K562 (cell line): ENCODE results near the gene RPTOR. TPM values are rescaled to one million over a fixed set of nuclear protein-coding genes. Genes with fewer than 3 reads are reported as not detected.

Experiments
- ATAC-seq: fragments of 200-7000 bp; cut with Tn5 transposase; 3 replicates; pipeline ENCODE4 v1.9.1; 2020; ENCODE audit warnings: moderate library complexity
- BruUV-seq: library from RNA; stranded (reverse); fragments of 400-500 nt; replicated peaks from 2 replicates; lab custom pipeline; 2021; lab: Mats Ljungman, UMichigan
- CTCF ChIA-PET: fragments of 300-600 bp; formaldehyde crosslinking; extraction: SDS; loops from one replicate; lab custom pipeline; 2021; ENCODE audit warnings: low intra/inter-chr PET ratio; lab: Yijun Ruan, JAX
- POLR2A ChIA-PET: fragments of 300-600, 350-650 bp; sonication (Branson Sonifier 250); formaldehyde crosslinking; extraction: SDS; loops from one replicate; lab custom pipeline; 2021; ENCODE audit warnings: antibody characterized with exemption, inconsistent platforms; lab: Yijun Ruan, JAX
- DNase-seq, 4 experiments: peaks; one replicate each; pipeline versions ENCODE4 v3.0.0 to v3.0.0-alpha.2; 2011 to 2018; ENCODE audit warnings: low spot score in 3 of 4, mixed read lengths in 3 of 4; ENCODE audit errors: extremely low read depth in 1 of 4
- FAIRE-seq: peaks from 2 replicates; lab custom pipeline; 2011; peaks lifted over from hg19 to GRCh38; lab: Jason Lieb, UNC
- H2AFZ ChIP-seq: 2 replicates; pipeline ENCODE4 v1.6.0; 2011; ENCODE audit warnings: low read depth, low read length, control low read depth, inconsistent platforms
- H3K27ac ChIP-seq: fragments of 200-600 bp; 3 replicates; pipeline ENCODE4 v1.8.0; 2011; ENCODE audit warnings: low read depth, mild to moderate bottlenecking, control low read depth, inconsistent platforms, low read length, moderate library complexity, mixed read lengths; ENCODE audit errors: extremely low read depth
- H3K27me3 ChIP-seq, 2 experiments: fragments of 300-600 bp in 1 of 2; 2 replicates in 1 of 2; 3 replicates in 1 of 2; pipeline versions ENCODE4 v1.6.0 to v1.8.0; 2011; ENCODE audit warnings: inconsistent platforms in 2 of 2, low read length in 2 of 2, mild to moderate bottlenecking in 1 of 2, mixed read lengths in 1 of 2, moderate library complexity in 1 of 2; ENCODE audit not compliant: control insufficient read depth in 2 of 2, insufficient read depth in 2 of 2
- H3K36me3 ChIP-seq: fragments of 300-600 bp; 3 replicates; pipeline ENCODE4 v1.8.0; 2011; ENCODE audit warnings: mild to moderate bottlenecking, low read length, inconsistent platforms; ENCODE audit not compliant: control insufficient read depth, insufficient read depth
- H3K4me1 ChIP-seq, 2 experiments: fragments of 200-600 bp in 1 of 2; replicated peaks in 1 of 2; 2 replicates in 1 of 2; 3 replicates in 1 of 2; pipeline versions ENCODE4 v1.5.1 to v1.8.0; 2011; ENCODE audit warnings: inconsistent platforms in 2 of 2, low read length in 2 of 2, mild to moderate bottlenecking in 1 of 2, mixed read lengths in 1 of 2, moderate library complexity in 1 of 2; ENCODE audit not compliant: control insufficient read depth in 2 of 2, insufficient read depth in 2 of 2
- H3K4me2 ChIP-seq: 2 replicates; pipeline ENCODE4 v1.6.1; 2011; ENCODE audit warnings: low read length, control low read depth, inconsistent platforms, mixed read lengths; ENCODE audit not compliant: insufficient read depth
- H3K4me3 ChIP-seq: fragments of 200-600 bp; sonication (generic), shearing (Covaris generic); 2 replicates; pipeline ENCODE4 v1.5.1; 2016; ENCODE audit warnings: control low read depth, inconsistent platforms
- H3K79me2 ChIP-seq: fragments of 200-600 bp; 3 replicates; pipeline ENCODE4 v1.8.0; 2011; ENCODE audit warnings: low read length, inconsistent platforms; ENCODE audit not compliant: control insufficient read depth, insufficient read depth
- H3K9ac ChIP-seq, 2 experiments: 2 replicates each; pipeline versions ENCODE4 v1.6.0 to v1.6.1; 2011; ENCODE audit warnings: low read depth in 2 of 2, low read length in 2 of 2, control low read depth in 1 of 2, inconsistent platforms in 1 of 2, mild to moderate bottlenecking in 1 of 2, mixed read lengths in 1 of 2; ENCODE audit not compliant: insufficient read depth in 1 of 2
- H3K9me1 ChIP-seq: one replicate; pipeline ENCODE4 v1.6.0; 2011; ENCODE audit warnings: inconsistent platforms, mild to moderate bottlenecking, low read length, moderate library complexity; ENCODE audit not compliant: control insufficient read depth, insufficient read depth
- H3K9me3 ChIP-seq: replicated peaks from 2 replicates; pipeline ENCODE4 v1.5.1; 2011; ENCODE audit warnings: low read depth, low read length, inconsistent platforms; ENCODE audit not compliant: control insufficient read depth, insufficient read depth
- H4K20me1 ChIP-seq: replicated peaks from 2 replicates; pipeline ENCODE4 v1.6.1; 2011; ENCODE audit warnings: low read length, inconsistent platforms, mixed read lengths; ENCODE audit not compliant: control insufficient read depth, insufficient read depth
- BCOR ChIP-seq: fragments of 450-650 bp; IDR thresholded peaks from 2 replicates; pipeline ENCODE4 v1.6.1; 2016
- CEBPG ChIP-seq, 3 experiments: fragments of 200-800 bp in 1 of 3; sonication (Bioruptor generic) in 1 of 3; sonication (generic) in 1 of 3; formaldehyde crosslinking in 1 of 3; IDR thresholded peaks in 2 of 3; conservative IDR thresholded peaks in 1 of 3; 2 replicates each; pipeline versions ENCODE4 v1.6.1 to v1.8.0; 2016 to 2022; ENCODE audit warnings: missing compliant biosample characterization in 2 of 3, missing genetic modification characterization in 2 of 3, mild to moderate bottlenecking in 1 of 3, missing genetic modification reagents in 1 of 3
- CLOCK ChIP-seq: fragments of 250-450 bp; sonication (Bioruptor Pico); IDR thresholded peaks from 2 replicates; pipeline ENCODE4 v1.4.0; 2020; ENCODE audit warnings: mild to moderate bottlenecking, moderate library complexity, borderline replicate concordance
- DNMT1 ChIP-seq: fragments of 450-650 bp; IDR thresholded peaks from 2 replicates; pipeline ENCODE4 v1.6.1; 2016; ENCODE audit warnings: antibody characterized with exemption, mild to moderate bottlenecking
- KDM1A ChIP-seq, 2 experiments: fragments of 450-650 bp; IDR thresholded peaks; 2 replicates each; pipeline ENCODE4 v1.6.1; 2016; ENCODE audit warnings: mild to moderate bottlenecking in 2 of 2
- NR2F6 ChIP-seq: fragments of 450-650 bp; formaldehyde crosslinking; IDR thresholded peaks from 2 replicates; pipeline ENCODE4 v1.4.0; 2020; ENCODE audit warnings: mild to moderate bottlenecking
- SIN3B ChIP-seq: fragments of 450-650 bp; IDR thresholded peaks from 2 replicates; pipeline ENCODE4 v1.6.1; 2017; ENCODE audit warnings: low read depth, mild to moderate bottlenecking, moderate library complexity
- SRSF3 ChIP-seq: fragments of 200-400 bp; formaldehyde crosslinking; IDR thresholded peaks from 2 replicates; pipeline ENCODE4 v1.6.1; 2016; ENCODE audit warnings: mild to moderate bottlenecking, low read length, moderate library complexity; ENCODE audit not compliant: insufficient read depth
- VEZF1 ChIP-seq: fragments of 200-800 bp; sonication (Bioruptor generic); IDR thresholded peaks from 2 replicates; pipeline ENCODE4 v1.6.1; 2017; ENCODE audit warnings: missing genetic modification characterization, missing compliant biosample characterization
- ZBTB11 ChIP-seq, 3 experiments: fragments of 200-800 bp in 1 of 3; fragments of 250-450 bp in 1 of 3; fragments of 450-650 bp in 1 of 3; sonication (Bioruptor Pico) in 1 of 3; sonication (Bioruptor generic) in 1 of 3; formaldehyde crosslinking in 1 of 3; IDR thresholded peaks; 2 replicates each; pipeline versions ENCODE4 v1.6.1 to v1.8.0; 2016 to 2022; ENCODE audit warnings: mild to moderate bottlenecking in 2 of 3, missing genetic modification characterization in 2 of 3, missing compliant biosample characterization in 1 of 3, moderate library complexity in 1 of 3
- ZNF146 ChIP-seq: IDR thresholded peaks from one replicate; pipeline ENCODE4 v1.6.1; 2018; ENCODE audit warnings: missing compliant biosample characterization; ENCODE audit not compliant: unreplicated experiment
- ZNF584 ChIP-seq: fragments of 200-800 bp; sonication (Bioruptor generic); IDR thresholded peaks from 2 replicates; pipeline ENCODE4 v1.6.1; 2016; ENCODE audit warnings: low read depth, mild to moderate bottlenecking, missing genetic modification characterization, missing compliant biosample characterization
- WGBS: fragments of 100-300 bp; shearing (Covaris generic); methylation state at CpG from one replicate; pipeline ENCODE4 v1.1.6; 2016; ENCODE audit warnings: low coverage, mixed read lengths; ENCODE audit not compliant: insufficient coverage; ENCODE audit errors: missing lambda C conversion rate; 5-methylcytosine and 5-hydroxymethylcytosine counted together
- in situ Hi-C: fragments of 300-500 bp; cut with MboI; formaldehyde crosslinking; loops from 4 replicates; pipeline ENCODE4 v1.15.0; 2018; ENCODE audit warnings: inconsistent platforms, mixed read lengths
- intact Hi-C: fragments of 100-400 bp; cut with micrococcal nuclease; formaldehyde crosslinking; loops from 2 replicates; pipeline ENCODE4 v1.14.2; 2022
- polyA plus RNA-seq, 8 experiments: library from polyadenylated mRNA; depleted of rRNA in 4 of 8; stranded (reverse) in 5 of 8; unstranded in 3 of 8; fragments of >200 nt; fragmentation: Nextera tagmentation in 2 of 8; fragmentation: Illumina TruSeq in 1 of 8; extraction: Ambion mirVana in 2 of 8; extraction: Trizol in 1 of 8; gene quantifications; 2 replicates each; pipeline versions ENCODE4 v1.2.1 to v1.2.3, GENCODE V29; 2011 to 2014; ENCODE audit warnings: inconsistent platforms in 1 of 8, missing spikeins in 1 of 8
- total RNA-seq, 7 experiments: library from RNA; depleted of rRNA in 6 of 7; stranded (reverse); fragments of >200 nt in 6 of 7; fragmentation: Illumina TruSeq in 2 of 7; extraction: Trizol in 2 of 7; gene quantifications; 2 replicates each; pipeline versions ENCODE4 v1.2.1 to v1.2.3, GENCODE V29; 2011 to 2021; ENCODE audit warnings: low replicate concordance in 1 of 7

Gene RPTOR
- total and polyA plus RNA-seq, 9 of the 15 experiments (the other 6 are each of a cell fraction or from before 2014, with no cell fraction given) = 0.24 to 54.1 (median 10.2) TPM

GRCh38 chr17:80976701-80977100 is 432.1 kb downstream of the RPTOR start (continued):
- TF ChIP-seq DNMT1 (no peak), NR2F6 (CRISPR knock-in tag) (no peak), CEBPG (CRISPR knock-in tag; IDR thresholded peaks at IDR 0.05) (no peak), CEBPG (tag; conservative IDR thresholded peaks at IDR 0.05 in 1 of 2, IDR thresholded peaks at IDR 0.05 in 1 of 2) (no peak), CLOCK (CRISPR knock-in tag) (no peak)

- Histone ChIP-seq H3K27ac (no peak overlapping the region), H4K20me1 (0 out of 2 replicates have a peak, but pooled peaks cover 4% of the 10 kb centered on the region), H3K4me2 (no peak overlapping the region), H2AFZ (no peak overlapping the region), H3K4me1 (peaks cover 0 to 31% of the 10 kb centered on the region in 2 experiments; a peak in 3 of 5 replicates), H3K9me1 (no peaks in the 10 kb centered on the region), H3K9ac (no peak overlapping the region), H3K27me3 (peaks cover 9 to 14% of the 10 kb centered on the region in 2 experiments; a peak in 4 of 5 replicates), H3K79me2 (no peaks in the 10 kb centered on the region), H3K36me3 (no peaks in the 10 kb centered on the region), H3K4me3 (no peak overlapping the region), H3K9me3 (no peaks in the 10 kb centered on the region)
- ChIA-PET POLR2A (interaction anchor here (0.6 kb wide), 1 partner anchor 8 kb away, joined by 3 read pairs; no protein-coding TSS in a partner anchor), CTCF (no interaction called here)
- BruUV-seq = no TSS peak
- no peak for DNase-seq
- no peak for FAIRE-seq
- ATAC-seq = no peak
- WGBS = 22% methylated on average over 4 of the region's 4 CpGs
- intact Hi-C loops (no loop called here), in situ Hi-C loops (no loop called here)
- TF ChIP-seq KDM1A (IDR thresholded peaks at IDR 0.05) (0 out of 4 replicates have a peak, but pooled peaks have one; percentile 19 to 21), VEZF1 (no peak), SRSF3 (no peak), ZBTB11 (CRISPR knock-in tag; IDR thresholded peaks at IDR 0.05) (no peak), SIN3B (no peak), BCOR (peak; percentile 71), ZNF146 (CRISPR knock-in tag) (peak; percentile 99), ZNF584 (CRISPR knock-in tag) (no peak)
Measured at GRCh38 chr17:80977172-80977571, 432.5 kb downstream of the RPTOR start.
